NCI-H2107 treated with DMSO at 0.1 percent for 48 hours (cell line): ENCODE results near the gene POPDC2.

Source experiments
- DNase-seq: peaks from one replicate; lab custom pipeline; 2025; ENCODE audit not compliant: unreplicated experiment; lab: John Stamatoyannopoulos, UW

POPDC2 gene

GRCh38 chr3:119641416-119641815 is 19.0 kb downstream of the POPDC2 start:
- no peak for DNase-seq

- DNase-seq = no peak
Observed at GRCh38 chr3:119639494-119640350, 20.7 kb downstream of the POPDC2 start.

- no peak for DNase-seq
Observed at GRCh38 chr3:119637679-119638477, 22.5 kb downstream of the POPDC2 start.

GRCh38 chr3:119636891-119637611 is 23.3 kb downstream of the POPDC2 start:
- DNase-seq = no peak

- DNase-seq = no peak
Observed at GRCh38 chr3:119636249-119636648, 24.1 kb downstream of the POPDC2 start.

GRCh38 chr3:119635719-119636118 is 24.7 kb downstream of the POPDC2 start:
- DNase-seq = no peak

- no peak for DNase-seq
Observed at GRCh38 chr3:119632829-119633228, 27.6 kb downstream of the POPDC2 start.

GRCh38 chr3:119632216-119632615 is 28.2 kb downstream of the POPDC2 start:
- no peak for DNase-seq

- DNase-seq = no peak
Observed at GRCh38 chr3:119631516-119631915, 28.9 kb downstream of the POPDC2 start.

- DNase-seq = no peak
Observed at GRCh38 chr3:119630880-119631329, 29.5 kb downstream of the POPDC2 start.

GRCh38 chr3:119630128-119630879 is 30.1 kb downstream of the POPDC2 start:
- no peak for DNase-seq

- no peak for DNase-seq
Observed at GRCh38 chr3:119628816-119629445, 31.5 kb downstream of the POPDC2 start.

- no peak for DNase-seq
Observed at GRCh38 chr3:119628390-119628789, 32.0 kb downstream of the POPDC2 start.

- DNase-seq = no peak
Observed at GRCh38 chr3:119627461-119627860, 32.9 kb downstream of the POPDC2 start.

GRCh38 chr3:119626196-119626595 is 34.2 kb downstream of the POPDC2 start:
- no peak for DNase-seq

- DNase-seq = no peak
Observed at GRCh38 chr3:119625451-119626153, 34.8 kb downstream of the POPDC2 start.

GRCh38 chr3:119624002-119624720 is 36.2 kb downstream of the POPDC2 start:
- DNase-seq = no peak

GRCh38 chr3:119620899-119621298 is 39.5 kb downstream of the POPDC2 start:
- no peak for DNase-seq

GRCh38 chr3:119619094-119619493 is 41.3 kb downstream of the POPDC2 start:
- DNase-seq = no peak
